HG03196 (cell line): ENCODE measurements around the gene MEGF10.

Experiments used
- ATAC-seq: cut with Tn5 transposase; IDR thresholded peaks from one replicate; pipeline ENCODE4 v1.9.1; 2021; ENCODE audit not compliant: unreplicated experiment

MEGF10 gene

DNA sequence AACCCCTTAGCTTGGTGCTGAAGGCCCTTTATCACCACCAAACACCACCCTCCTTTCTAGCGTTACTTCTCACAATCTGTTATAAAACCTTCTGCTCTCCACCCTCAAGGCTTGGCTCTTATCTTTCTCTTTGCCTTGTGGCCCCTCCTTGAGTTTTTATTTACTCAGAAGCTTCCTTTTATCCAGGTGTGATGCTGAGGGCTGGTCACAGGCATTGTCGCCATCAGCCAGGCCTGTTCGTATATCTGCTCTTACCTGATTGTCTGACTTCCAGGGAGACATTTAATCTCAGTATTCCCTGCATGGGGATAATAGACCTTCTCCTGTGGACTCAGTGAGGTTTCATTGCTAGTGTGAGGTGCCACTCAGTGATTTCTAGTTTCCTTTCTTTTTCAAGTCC, 34.2 kb downstream of the MEGF10 start:
- ATAC-seq: no peak

DNA sequence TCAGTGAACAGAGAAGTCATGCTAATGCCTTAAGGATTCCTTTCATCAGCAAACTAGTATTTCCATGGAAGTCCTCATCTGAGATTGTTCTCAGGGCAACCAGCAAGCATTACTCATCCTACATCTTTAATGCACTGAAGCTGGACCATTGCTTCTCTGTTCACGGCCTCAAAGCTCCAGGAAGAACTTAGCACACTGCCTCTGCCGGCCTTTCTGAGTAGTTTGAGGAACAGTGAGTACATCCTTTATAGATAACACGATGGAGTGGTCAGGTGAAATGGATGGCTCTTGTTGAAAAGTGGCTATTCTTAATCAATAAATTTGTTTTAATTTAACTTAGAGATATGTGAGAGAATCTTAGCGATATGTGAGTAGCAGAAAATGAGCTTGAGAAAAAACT, 35.8 kb downstream of the MEGF10 start:
- no peak for ATAC-seq

DNA sequence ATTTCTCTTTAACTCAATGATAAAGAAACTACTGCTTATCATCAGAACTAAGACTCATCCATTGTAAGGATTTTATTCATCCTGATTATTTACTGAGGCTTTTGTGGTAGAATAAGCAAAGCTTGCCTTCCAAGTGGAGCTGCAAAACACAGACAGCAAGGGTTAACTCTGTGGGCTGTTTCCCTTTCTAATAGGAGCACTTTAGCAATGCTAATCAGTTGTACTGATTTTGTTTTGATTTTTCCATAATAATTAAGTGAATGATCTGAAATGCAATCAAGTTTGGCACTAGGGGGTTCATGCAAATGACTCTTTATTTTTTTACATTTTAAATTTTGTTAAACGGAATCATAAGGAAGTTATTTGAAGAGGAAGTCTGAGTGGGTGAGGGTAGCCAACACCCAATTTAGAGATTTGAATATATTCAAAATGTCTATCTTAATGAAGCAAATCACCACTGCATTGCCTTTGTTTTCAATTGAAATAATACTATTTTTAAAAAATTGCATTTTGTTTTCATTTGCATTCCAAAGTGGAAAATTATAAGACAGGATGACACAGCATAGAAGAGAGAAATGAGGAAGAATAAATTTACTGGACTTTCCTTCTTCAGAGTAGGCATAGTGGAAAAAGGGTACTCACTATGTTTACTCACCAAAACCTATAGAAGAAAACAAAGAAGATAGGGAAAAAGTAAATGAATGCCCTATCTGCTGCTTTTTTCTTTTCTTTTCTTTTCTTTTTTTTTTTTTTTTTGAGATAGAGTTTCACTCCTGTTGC, 36.6 kb downstream of the MEGF10 start:
- ATAC-seq: no peak

DNA sequence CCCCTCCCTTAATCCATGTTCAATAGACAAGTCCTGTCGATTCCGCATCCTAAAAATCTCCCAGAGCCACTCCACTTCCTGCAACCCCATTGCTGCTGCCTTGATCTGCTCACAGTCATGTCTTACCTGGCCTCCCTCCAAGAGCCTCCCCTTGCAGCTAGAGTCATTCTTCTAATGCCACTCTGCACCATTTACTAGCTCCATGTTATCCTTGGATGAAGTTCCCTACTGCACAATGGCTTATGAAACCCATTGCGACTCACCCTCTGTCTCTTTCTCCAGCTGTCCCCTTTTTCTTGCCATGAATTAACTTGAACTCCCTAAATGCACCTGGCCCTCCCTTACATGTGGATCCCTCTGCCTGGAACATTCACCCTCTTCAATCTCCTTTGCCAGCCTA, 39.5 kb downstream of the MEGF10 start:
- no peak for ATAC-seq

DNA sequence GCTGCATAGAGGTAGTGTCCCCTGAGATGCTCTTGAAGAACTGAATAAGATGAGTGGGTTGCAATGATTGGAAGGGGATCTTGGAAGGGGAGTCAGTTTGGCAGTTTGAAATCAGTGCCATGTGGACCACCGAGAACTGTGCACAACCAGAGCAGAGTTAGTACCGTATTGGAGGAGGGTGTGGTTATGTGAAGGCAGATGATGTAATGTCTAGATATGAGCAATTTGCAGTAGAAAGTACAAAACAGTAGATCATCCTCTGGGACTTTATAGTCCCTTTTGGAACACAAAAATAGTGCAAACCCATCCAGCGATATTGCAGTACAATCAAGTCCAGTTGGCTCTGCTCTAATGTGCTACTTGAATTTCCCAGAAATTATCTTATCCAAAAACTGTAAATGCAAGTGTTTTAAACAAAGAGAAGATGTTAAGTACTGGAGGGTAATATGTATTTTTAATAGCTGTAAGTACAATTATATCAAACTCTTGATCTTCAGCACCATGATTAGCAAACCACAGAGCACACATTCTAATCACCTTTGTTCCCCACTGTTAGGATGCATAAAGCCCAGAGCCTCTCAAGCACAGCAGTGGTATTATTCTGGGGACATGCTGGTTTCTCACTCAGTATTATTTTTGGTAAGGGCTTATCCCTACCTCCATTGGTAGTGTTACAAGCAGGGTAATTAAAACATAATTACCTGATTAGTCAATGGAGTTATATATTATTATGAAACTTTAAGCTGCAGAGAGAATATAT, 41.5 kb downstream of the MEGF10 start:
- no peak for ATAC-seq

DNA sequence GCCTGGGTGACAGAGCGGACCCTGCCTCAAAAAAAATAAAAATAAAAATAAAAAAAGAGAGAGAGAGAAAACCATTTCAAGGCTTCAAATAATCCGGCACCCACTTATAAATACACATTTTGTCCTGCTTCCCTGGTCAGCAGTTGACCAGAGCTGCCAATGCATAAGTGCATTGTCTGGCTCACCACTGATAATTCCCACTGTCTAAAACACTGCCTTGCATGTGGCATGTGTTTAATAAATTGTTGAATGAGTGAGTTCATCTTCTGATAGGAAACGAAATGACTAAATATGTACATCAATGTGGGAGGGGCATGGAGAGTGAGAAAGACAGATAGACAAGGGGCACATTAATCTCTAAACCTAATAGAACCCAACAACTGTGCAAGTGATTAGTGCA, 42.9 kb downstream of the MEGF10 start:
- no peak for ATAC-seq

DNA sequence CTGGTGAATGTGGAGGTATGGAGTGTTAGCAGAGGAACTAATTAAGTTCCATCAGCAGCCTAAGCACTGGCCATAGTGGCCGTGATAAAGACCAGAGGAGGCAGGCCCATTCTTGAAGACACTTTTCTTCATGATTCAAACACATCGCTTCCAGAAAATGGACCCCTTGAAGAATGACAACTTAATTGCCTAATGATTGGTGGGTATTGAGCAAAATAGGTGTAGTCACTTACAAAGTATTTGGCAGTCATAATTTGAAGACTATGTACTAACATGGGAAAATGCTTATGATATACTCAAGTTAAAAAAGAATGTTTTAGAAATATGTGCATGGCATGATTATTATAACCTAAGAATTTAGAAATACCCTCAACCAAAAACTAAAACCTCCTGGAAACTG, 44.8 kb downstream of the MEGF10 start:
- ATAC-seq: no peak

DNA sequence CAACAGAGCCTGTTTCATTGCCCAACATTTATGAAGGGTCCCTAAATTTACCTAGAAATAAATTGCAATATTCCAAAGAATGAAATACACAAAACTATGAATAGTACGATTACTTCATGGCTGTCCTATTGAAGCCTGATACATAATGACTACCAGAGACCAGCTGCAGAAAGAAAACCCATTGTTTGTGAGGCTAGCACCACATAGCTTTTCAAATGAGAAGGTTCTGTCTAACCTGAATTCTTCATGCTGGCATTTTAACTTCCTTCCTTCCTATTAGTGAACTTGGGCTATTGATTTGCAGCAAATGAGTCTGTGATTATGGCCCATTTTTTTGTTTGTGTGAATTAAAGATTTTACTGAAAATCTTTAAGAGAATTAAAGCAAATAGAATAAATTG, 47.3 kb downstream of the MEGF10 start:
- ATAC-seq: no peak

DNA sequence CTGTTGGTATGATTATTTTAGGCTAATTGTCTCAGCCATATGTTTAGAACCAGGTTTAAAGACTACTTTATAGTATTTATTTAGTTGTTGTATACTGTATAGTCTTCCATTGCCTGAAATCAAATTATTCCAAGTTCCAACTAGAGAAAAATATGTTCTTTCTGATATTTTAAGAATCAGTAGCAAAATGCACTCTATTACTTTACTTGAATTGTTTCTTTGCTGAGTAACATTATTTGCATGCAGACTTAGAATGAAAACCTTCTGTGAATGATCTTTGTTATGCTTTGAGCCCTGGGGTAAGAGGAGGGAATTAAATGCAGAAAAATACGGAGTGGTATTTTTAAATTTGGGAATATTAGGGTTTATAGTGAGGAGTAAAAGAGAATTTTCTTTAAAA, 47.9 kb downstream of the MEGF10 start:
- ATAC-seq: no peak

DNA sequence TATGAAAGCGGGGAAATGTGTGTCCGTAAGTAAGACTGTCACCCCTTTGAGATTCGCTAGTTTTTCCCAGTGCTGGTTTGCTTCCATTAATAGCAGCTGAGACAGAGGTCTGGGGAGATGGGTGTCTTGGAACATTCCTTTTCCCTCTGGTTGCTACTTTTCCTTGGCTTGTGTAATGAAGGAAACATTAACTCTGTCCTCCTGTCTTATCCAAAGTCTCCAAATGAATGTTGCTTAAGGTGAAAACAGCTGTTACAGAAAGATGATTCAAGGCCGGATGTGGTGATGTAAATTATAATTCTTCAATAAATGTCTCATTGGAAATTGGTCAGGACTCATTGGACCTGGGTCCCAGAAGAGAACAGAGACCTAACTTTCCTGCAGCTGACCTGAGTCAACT, 50.0 kb downstream of the MEGF10 start:
- ATAC-seq: no peak

DNA sequence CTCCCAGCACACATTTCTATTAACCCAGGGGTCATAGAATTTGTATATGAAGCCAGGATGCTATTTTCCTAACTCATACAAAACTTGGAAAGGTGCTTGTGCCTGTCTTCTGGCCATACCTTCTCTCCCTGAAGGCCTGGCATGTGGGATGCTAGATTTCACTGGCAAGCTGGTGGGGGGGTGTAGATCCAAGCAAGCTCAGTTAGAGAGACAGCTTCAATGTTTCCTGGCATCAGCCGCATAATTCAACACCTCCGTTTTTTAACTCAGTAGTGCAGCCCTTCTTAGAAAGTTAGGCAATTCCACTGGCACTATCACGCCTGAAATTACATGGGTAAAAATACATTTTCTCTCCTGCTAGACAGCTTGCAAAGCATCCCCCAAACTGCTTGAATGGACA, 51.8 kb downstream of the MEGF10 start:
- no peak for ATAC-seq

DNA sequence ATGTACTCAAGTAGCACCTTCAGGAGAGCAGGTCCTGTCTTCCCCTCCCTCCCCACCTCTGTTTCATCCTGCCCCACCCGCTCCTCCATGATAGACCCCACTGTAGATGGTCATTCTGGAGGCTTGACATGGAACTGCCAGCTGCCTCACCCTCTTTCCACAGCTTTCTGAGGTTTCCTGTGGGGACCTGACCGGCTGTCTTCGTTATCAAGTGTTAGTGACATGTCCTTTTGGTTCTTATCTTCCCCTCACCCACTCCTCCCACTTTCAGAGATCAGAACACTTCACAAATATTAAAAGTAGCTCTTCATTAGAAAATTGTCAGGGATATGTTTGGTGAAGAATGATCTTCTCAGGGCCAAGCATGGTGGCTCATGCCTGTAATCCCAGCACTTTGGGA, 52.7 kb downstream of the MEGF10 start:
- ATAC-seq: no peak

DNA sequence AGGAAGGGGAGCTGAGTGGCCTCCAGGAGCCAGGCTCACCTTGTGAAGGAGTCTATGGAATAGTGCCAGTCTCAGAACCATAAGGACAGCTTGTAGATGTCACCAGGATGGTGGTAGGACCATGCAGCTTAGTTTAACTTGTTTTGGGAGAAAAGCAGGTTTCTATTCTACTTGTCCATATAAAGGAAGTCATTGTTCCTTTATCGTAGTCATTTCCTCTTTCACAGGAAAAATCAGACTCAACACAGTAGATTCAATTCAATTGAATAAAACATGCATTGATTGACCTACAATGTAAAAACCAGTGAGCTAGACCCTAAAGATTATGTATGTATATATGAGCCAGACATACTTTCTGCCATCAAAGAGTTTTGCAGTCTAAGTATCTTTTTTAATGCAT, 53.3 kb downstream of the MEGF10 start:
- no peak for ATAC-seq

DNA sequence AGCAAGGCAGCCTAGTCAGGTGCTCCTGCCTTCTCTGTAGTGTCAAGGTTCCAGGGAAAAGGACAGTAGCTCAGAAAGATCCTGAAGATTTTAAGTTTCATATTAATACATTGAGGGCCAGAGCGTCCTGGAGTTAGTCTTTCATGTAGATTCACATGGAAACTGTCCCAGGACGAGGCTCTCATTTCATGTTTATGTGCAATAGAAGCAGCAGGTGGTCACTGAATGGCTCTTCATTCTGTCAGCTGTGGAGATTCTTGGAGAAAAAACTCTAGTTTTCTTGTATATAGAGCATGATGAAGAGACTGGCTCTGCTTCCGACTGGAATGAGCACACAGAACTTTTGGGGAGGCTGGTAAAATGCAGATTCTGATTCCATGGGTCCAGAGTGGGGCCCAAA, 54.3 kb downstream of the MEGF10 start:
- no peak for ATAC-seq

DNA sequence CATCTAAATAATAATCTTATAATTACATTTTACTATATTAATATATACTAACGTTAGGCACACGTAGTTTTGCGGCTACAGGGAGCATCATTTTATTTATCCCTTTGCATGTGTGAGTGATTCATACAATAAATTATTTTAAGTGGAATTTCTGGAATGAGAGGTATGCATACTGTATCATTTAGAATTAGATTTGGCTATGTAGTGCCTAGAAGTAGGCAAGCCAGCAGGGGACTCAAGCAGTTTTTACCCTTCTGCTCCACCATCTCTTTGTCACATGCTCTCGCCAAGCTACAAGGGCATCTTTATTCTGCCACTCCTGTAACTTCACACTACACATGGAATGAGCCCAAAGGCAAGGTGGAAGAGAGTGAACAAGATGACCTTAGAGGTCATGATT, 60.8 kb downstream of the MEGF10 start:
- ATAC-seq: no peak

DNA sequence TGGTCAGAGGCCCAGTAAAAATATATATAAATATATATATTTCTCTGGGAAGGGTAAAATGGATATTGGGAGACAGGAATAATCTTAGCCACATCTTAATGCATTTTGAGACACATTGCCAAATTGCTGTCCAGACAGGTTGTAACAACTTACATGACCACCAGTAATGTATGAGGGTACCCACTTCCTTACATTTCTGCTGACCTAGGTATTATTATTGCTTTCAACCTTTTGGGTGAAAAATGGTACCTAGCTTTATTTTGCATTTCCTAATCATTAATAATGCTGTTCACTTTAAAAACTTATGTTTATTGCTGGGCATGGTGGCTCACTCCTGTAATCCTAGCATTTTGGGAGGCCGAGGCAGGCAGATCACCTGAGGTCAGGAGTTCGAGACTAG, 61.5 kb downstream of the MEGF10 start:
- no peak for ATAC-seq

DNA sequence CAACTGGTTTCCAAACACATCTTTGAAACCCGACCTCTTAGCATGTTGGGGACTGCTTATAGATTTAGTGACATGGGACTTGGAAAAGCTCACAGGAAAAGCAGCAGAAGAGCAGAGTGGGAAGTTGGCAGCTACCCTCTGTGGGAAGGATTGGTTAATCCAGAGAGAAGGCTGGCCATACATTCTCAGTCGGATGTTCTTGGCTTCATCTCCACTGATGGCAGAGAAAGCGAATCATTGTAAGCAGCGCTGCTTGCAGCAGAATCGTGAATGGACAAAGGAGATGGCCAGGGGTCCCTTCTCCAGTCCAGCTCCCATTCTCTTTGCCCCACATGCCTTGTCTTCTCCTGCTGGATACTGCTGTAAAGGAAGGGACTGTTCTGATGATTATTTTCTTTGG, 62.7 kb downstream of the MEGF10 start:
- no peak for ATAC-seq

DNA sequence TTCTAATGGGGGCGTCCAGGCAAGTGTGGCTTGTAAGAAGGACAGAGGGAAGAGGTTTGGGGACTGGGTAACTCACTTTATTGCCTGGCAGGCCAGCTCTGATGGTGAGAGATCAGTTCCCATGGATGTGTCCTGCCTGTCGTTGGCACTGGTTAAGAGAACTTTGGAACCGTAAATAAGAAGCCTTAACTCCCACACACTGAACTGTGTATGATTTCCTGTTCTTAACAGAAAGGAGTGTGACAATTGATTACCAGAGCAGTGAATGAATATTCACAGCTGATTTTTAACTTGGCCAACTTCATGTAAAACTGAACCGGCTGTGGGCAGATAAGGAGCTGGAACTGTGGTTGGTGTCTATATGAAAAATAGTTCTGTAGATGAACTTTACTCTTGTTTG, 63.2 kb downstream of the MEGF10 start:
- ATAC-seq: no peak

DNA sequence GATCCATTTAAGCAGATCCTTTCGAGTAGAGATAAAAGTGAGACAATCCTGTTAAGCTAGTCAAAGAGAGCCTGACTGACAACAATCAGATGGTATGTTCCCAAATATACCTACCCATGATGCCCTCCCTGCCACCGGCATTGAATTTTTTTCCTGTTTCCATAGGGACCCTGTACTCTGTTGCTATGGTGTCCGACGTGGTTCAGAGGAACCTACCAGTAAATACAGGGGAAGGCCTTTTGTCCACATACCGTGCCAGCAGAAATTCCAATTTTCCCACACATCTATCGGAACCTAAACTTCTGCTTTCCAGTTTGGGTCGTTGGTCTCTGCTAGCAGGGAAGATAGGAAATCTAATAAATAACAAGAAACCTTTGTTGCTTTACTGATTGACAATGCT, 64.7 kb downstream of the MEGF10 start:
- no peak for ATAC-seq

DNA sequence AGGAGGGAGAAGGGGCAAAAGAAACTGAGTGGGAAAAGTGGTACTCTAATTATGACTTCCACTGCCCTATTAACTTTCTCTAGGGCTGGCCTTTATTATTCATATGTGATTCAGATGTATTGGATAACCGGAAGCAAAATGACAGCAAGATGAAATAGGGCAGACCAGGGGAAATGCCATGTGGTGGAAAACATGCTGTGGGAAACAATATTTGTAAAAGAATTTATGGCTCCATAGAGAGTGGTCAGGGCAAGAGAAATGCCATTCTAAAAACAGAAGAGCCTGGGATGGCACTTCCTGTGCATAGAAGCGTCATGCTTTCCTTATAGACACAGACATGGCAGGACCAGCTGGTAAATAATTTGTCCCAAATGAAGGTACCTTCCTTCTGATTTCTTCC, 67.7 kb downstream of the MEGF10 start:
- no peak for ATAC-seq

DNA sequence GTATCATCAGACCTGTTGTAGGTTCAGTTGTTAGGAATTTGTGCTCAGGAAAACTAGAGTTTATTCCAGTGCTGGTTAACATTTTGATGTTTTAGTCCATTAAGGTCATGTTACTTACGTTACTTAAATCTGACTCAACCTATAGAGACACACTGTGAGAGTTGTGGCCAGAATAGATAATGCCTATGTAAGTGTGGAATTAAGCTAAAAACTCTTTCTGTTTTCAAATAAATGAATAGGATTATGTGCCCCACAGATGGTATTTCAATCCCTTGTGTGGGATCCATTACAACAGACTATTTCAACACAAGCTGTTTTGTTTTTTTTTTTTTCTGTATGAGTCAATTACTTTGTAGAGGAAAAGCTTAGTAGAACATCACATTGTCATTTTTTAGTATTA, 68.1 kb downstream of the MEGF10 start:
- ATAC-seq: no peak

DNA sequence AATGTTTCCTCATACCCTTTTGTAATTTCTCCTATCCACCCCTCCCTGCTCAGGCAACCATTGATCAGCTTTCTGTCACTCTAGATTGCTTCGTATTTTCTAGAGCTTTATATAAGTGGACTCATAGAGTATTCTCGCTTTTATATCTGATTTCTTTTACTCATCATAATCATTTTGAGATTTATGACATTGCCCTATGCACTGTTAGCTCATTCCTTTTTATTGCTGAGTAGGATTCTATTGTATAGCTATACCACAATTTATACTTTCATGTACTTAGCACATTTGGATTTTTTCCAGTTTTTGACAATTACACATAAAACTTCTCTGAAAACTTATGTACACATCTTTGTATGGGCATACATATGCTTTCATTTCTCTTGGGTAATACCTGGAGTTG, 68.9 kb downstream of the MEGF10 start:
- no peak for ATAC-seq

DNA sequence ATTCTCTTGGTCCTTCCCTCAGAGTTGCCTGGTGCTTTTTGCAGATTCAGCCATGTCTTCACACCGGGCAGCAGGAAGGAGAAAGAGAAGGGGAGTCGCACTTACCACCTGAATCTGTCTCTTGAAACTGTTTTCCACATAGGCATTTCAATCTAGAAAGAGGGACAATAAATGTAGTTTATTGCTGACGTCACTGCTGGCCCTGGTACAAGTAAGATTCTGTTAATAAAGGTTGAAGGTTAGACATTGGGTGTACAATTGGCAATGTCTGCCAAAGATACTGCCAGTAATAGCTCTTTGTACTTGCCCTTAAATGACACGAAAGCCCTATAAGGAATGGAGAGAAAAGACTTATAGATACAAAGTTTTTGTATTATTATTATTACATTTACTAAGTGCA, 72.8 kb downstream of the MEGF10 start:
- ATAC-seq: no peak
